HG03196 (cell line): ENCODE results near the gene RASGRP3.
"Not testable (repeated sequence)": the region's sequence is repeated elsewhere in the genome, so short reads cannot be mapped to it uniquely, and the experiment has no call there.

Source experiments
- ATAC-seq: cut with Tn5 transposase; IDR thresholded peaks from one replicate; pipeline ENCODE4 v1.9.1; 2021; ENCODE audit not compliant: unreplicated experiment

The RASGRP3 gene

DNA sequence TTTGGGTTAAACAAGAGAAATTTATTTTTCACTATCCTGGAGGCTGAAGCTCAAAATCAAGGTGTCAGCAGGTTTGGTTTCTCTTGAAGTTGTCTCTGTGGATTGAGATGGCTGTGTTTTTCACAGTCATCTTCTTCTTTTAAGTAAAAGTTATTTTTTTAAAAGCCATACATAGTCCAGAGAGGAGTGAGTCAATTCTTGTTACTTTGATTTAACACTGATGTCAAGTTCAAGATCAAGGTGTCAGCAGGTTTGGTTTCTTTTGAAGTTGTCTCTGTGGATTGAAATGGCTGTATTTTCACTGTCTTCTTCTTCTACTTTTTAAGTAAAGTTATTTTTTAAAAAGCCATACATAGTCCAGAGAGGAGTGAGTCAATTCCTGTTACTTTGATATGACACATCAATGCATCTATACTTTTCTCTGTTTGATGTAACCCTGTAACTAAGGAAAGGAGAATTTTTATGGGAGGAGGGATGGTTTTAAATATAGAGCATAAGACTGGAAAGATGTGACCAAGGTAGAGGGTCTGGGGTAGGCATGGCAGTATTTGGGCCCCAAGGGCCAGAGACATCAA is 22.5 kb upstream of the RASGRP3 start:
- ATAC-seq, result no peak

DNA sequence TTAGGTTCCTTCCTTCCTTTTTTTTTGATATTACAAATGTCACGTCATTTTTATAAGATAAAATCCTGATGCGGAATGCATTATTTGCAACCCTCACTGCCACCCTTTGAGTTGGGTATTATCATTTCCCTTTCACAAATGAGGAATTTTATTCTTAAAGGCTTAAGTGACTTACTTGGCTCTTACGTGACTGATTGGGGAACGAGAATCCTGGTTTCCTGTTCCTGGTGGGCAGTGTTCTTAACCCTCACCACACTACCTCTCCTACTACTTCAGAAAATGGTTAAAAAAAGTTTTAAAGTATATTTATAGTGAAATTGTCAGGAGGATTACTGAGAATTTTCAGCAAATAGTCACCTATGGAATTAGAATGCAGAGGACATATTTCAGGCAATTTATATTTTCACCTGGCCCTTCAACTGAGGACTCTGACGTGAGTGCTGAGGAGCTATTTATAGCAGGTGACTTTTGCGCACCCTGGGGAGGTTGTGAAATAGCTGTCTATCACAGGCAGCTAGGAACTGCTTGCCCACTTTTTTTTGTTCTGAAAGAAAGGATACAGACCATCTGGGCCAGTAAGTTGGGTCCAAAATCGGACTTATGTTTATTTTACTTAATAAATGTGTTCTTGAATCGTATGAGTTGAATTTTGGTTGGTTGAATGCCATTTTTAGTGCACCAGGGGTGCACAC is 18.7 kb upstream of the RASGRP3 start:
- peak; percentile 77 for ATAC-seq

DNA sequence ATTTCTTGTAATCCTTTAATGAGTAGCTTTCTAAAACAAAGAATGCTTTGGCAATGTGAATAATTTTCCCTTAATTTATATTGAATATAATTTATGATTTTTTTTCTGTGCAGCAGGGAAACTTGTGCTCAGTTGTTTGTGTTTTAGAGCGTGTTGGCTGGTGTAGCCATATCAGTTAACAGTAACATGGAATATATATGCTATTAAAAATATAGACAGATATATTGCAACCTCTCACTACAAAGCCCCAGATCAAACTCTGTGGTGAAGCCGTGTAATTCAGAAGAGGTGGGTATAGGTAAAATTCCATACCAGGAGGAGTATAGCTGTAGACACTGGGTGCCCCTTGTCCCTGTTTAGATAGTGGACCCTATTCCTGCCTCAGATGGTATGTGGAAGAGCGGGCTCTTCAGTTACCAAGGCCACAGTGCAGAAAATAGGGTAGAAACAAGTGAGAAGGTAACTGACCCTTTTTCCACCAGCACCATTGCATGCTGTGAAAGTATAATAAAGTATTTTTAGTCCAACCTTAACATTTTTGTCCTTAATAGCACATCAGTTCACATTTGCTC is 18.1 kb upstream of the RASGRP3 start:
- no peak for ATAC-seq

DNA sequence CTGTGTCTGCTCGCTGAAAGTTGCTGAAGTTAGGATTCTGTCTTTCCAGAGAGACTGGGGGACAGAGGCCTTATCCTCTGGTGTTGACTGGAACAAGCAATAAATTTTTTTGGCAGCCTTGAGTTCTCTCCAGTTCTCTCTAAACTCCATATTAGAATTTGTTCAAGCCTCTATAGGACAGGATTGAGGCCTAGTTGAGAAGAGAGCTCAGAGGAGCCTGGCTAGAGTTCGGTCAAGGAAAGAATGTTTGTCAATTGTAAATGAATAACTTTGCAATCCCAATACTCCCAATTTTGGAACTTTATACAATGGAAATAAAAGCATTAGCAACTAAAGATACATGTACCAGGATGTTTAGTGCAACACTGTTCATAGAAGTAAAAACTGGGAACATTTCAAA is 16.7 kb upstream of the RASGRP3 start:
- no peak for ATAC-seq

DNA sequence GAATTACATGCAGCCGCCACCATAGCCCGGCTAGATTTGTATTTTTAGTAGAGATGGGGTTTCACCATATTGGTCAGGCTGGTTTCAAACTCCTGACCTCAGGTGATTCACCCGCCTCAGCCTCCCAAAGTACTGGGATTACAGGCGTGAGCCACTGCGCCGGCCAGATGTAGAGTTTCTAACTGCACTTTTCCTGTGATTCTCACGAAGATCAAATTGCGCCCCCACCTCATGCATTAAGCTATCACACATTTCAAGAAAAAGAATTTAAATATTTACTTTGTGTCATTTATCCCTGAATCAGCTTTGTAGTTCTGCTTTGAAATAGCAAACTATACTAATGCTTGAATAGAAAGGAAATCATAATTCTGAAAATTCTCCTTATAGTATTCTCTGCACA is 13.9 kb upstream of the RASGRP3 start:
- ATAC-seq, result not testable (repeated sequence)

DNA sequence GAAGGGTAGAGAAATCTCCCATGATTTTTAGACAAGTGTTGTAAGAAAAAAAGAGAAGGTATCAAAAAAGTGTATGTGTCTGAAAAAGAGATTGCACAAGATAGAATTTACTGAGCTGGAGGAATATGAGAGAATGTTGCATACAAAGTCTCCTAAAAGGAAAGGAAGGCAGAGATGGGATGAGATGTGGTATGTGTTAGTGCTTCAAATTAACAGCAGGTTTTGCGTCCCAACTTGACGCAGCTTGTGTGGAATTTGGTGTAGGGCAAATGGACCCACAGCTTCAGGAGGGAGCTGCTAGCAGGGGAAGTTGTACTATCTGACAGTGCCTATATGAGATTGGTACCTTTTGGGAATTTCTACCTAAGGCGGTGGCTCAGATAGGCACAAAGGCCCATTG is 9.0 kb upstream of the RASGRP3 start:
- ATAC-seq, result no peak

DNA sequence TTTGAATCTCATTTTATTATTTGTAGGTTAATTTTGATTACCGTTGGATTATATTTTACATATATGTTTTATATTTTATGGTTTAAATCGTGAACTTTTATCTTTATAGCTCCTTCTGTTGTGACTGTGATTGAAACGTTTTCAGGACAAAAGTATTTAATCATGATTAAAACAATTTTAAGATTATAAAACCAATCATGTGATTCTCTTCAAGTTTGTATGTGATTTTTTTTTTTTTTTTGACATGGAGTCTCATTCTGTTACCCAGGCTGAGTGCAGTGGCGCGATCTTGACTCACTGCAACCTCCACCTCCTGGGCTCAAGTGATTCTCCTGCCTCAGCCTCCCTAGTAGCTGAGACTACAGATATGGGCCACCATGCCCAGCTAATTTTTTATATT is 7.2 kb upstream of the RASGRP3 start:
- ATAC-seq, result no peak

DNA sequence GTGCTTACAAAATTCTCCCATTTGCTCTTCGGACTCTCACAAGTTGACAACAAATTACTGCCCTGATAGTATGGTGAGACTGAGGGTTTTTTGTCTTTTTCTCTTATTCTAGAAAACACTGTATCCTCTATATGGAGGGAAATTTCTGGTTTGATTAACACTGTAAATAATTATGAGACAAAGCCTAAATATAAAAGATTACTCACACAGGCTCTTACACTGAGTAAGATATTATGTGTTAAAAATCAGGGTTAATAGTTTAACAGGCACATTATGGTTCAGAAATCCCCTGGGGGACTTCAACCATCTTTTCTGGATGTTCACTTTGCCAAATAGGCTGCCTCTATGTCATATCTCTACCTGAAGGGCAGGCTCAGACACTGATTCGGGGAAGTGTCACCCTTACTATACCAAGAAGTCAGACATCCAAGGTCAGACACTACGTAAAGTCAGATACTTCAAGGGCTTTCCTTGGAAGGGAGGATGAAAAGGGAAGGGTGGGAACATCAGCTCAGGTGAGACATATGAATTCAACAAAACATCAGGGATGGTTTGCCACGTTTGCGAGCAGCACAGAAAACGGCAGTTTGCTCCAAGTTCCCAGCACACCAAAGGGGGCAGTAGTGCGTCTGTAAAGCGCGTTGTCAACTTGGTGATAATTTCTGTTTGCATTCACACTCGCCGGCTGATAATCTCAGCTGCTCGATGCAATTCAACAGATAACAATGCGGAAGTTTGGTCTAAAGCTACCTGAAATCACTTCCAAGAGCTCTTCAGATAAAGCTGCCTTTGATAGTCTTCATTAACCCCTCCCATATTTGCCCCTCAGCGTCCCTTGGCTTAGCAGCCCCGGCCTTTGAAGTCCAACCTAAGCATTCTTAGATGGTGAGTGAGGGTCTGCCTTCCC is 972 bp upstream of the RASGRP3 start:
- peak; percentile 58 for ATAC-seq

DNA sequence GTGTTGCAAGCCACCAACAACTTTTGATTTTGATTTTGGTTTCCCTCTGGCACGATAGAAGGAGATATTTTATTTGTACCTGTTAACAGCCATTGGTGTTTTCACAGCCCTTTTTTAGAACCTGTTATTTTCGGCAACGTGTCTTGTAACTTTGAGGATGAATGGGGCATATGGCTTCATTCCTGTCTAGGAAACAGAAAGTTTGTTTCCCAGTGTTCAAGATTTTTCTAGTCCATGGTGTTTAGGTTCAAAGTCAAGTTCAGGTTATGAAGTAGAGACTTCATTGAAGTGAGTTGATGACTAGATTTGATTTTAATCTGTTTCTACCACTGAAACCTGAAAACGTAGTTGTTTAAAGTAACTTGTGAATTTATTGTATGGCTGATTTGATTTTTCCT is 343 bp downstream of the RASGRP3 start:
- no peak for ATAC-seq

DNA sequence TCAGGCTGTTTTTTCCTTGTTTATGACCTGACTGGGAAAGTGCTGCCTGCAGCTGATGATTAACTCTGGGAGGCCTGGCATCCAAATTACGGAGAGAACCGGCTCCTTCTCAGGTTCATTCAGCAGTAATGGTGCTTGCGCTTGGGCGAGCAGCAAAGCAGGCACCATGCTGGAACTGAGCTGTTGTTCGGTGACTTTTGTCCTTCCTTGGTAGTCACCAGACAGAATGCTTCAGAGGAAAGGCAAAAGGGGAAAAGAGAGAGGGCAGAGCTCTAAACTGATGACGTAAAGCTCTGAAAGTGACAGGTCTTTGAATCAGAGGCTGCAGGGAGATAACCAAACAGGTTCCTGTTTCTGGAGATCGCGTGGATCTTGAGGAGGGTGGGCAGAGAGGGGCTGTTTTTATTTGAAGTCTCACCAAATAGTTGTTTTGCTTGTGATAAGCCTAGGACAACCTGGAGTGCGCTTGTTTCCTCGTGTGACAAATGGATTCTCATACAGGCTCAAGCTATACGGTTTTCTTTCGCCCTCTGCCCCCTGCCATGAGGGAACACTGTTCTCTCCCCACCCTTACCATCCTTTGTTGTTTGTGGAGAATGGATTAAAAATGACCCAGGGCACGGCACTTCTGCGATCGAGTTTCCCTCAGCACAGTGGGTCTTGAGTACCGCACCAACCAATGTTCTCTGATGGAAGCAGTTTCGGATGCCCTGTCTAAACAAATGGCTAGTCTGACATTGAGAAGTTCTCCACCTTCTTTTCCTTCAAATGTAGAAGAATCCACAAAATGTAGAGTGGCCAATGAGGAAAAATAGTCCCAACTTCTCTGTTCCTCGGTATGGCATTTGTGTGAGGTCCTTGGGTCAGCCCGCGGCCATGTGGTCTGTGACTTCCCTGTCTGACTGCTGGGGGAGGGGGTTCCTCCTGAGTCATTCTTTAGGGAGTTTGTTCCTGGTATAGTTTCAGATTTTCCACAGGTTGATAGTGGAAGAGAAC is 1.3 kb downstream of the RASGRP3 start:
- ATAC-seq, result peak; percentile 32

DNA sequence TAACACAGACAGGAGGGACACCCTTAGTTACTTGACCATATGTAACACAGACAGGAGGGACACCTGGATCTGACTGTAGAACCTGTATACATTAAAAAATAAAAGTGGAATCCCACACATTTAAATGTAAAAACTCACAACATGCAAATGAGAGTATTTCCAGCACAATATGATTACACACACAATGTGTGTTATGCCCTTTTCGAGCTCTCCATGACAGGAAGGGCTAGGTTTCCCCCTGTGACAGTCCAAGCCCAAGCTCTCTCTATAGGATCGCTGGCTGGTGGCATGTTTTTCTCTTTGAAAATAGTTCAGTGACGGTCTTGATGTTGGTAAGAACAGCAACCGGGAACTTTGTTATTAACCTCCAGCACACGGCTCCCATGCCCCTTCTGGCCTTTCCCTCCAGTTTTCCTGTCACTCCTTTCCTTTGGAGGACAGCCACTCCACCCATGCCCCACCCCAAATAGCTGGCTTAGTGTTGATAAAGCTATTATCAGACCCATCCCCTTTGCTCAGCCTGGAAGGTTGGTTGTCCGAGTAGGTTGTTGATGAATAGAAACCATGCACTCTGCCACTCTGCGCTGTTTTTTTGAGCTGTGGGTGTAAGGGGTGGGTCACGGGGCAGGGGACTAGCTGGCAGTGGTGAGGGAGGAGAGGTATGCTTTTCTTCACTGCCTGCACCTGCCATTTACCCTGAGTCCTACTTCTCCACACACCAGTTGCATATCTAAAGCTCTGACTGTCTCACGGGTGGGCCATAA is 2.7 kb downstream of the RASGRP3 start:
- ATAC-seq, result no peak

DNA sequence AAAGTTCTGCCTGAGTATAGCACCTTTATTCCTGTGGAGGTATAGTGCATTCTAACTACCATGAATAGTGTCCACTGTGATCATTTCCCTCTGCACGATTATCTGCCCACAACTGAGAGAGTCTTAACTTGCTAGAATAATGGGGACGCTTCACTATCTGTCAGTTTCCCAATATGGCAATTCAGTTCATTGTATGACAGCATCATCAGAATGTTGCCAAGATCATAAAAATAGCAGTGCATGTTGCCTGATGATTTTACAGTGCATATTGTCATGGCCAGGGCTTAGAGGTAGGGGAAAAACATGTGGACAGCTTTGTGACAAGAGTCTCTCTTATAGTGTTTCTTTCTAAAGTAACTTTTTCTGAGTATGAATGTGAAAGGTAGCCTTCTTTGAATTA is 6.1 kb downstream of the RASGRP3 start:
- no peak for ATAC-seq

DNA sequence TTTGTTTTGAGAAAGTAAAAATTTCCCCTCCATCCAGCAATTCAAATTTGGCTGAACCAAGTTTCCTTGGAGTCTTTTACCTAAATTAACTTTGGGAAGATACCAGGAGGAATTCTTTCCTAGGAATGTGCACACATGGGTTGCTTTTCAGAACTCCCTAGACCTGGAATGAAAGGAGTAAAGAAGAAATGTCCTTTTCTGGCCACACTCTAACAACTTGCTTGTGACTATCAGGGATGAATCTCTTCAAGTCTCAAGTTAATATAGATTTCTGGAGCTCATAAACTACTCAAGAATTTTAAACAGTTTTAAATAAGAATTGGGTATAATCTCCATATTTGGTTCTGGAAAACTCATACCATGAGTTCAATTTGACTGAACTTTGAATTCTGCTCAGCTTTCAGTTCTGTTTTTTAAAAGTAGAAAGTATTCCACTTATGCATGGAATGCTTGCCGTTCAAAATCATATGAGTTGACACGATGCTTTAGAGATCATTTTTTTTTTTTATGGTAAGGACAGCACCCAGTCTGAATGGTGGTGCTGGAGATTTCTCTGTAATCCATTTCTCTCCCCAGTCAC is 7.7 kb downstream of the RASGRP3 start:
- no peak for ATAC-seq

DNA sequence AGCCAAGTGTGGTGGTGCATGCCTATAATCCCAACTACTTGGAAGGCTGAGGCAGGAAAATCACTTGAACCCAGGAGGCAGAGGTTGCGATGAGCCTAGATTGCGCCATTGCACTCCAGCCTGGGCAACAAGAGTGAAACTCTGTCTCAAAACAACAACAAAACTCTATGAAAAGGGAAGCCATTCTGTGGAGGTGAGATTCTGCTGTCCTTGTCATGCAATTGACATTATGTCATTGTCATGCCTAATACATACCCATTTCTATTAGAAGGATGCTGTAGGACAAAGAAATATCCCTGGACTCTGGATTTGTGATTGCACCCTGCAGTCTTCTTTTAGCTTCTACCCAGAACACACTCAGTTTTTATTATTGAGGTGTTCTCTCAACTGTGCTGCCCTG is 8.6 kb downstream of the RASGRP3 start:
- ATAC-seq, result no peak

DNA sequence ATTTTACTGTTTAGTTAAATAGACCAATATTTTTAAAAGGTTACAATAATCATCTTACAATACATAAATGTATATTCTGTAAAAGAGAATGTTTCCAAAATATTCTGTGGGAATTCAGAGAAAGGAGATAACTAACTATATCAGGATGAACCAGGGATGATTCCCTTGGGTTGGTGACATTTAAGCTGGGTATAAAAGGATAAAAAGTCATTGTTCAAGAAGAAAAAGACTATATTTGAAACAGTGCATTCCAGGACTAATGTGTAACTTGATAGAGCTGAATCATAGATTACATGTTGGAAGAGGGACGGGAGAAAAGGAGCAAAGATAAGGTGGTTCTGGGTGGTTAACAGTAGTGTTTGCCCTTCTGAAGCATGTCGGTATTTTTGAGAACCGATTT is 10.1 kb downstream of the RASGRP3 start:
- ATAC-seq, result no peak

DNA sequence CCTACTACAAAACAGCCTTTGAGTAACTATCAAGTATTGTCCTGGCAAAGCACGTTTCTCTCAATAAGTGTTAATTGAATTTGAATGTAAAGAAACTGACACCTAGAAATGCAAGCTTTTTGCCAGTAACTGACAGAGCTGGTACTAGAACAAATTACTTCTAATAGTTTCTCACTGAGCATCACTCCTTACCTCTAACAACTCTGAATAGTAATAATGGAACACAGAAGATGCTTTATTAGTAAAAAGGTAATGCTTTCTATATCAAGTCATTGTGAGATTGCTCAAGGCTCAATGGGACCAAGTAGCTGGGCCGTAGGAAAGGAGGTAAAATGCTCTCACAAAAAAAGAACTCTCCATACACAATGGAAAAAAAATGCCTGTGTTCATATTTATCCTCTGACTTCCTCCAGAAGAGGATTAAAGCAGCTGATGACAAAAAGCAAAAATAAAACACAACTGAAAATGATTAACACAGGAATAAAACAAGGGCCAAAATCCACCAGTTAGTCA is 11.8 kb downstream of the RASGRP3 start:
- ATAC-seq, result peak; percentile 47

DNA sequence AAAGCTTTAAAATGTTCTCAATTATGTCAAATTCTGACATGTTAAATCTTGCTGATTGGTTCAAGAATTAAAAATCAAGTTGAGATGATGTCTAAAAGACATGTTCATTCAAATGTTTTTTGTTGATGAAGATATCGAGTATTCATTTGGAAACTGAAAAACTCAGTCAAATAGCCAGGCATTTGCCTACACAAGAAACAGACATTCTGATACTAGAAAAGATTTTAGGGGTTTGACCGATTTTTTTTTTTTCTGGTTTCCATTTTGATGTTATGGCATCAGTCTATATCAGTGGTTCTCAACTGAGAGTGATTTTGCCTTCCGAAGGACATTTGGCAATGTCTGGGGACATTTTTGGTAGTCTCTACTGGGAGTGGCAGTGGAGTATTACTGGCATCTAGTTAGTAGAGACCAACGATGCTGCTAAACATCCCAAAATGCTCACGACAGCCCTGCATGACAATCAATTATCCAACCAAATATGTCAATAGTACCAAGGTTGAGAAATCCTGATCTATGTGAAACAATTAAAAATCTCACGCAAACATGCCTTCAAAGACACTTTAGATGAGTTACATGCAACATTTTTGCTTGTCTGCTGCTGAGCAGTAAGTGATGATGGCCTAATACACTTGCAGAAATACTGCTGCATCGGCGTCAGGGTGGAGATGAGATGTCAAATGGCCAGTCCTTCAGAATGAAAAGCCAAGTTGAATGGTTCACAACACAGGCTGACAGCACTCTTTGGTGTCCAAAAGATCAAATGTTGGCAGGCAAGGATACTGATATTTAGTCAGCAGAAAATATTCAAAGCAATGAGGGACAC is 12.5 kb downstream of the RASGRP3 start:
- ATAC-seq, result peak; percentile 45

DNA sequence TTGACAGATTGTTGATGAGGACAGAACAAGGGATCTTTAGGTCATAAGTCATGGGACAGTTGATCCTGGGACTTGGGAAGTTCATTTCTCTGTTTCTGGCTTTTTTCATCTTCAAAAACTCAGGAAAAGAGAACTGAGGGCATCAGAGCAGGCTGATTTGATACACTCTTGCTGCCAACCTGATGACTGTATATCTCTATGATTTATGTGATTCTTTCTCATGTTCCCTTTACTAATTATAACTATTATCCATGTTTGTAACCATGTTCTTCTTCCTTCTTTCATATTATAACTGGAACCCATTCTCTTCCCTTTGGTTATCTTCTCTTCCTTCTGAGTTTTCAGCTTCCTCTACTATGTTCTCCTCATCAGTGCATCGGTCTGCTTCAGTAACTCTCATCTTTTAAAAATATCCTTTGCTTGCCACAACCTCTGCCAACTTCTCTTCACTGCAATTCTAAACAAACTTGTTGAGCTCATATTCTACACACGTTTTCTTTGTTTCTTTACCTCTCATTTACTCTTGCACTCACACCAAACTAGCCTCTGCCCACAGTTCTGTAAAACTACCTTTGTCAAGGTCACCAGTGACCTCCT is 13.5 kb downstream of the RASGRP3 start:
- no peak for ATAC-seq
